ENCODE measurements around the gene FBN2.

- TF ChIP-seq, protein P1, sequence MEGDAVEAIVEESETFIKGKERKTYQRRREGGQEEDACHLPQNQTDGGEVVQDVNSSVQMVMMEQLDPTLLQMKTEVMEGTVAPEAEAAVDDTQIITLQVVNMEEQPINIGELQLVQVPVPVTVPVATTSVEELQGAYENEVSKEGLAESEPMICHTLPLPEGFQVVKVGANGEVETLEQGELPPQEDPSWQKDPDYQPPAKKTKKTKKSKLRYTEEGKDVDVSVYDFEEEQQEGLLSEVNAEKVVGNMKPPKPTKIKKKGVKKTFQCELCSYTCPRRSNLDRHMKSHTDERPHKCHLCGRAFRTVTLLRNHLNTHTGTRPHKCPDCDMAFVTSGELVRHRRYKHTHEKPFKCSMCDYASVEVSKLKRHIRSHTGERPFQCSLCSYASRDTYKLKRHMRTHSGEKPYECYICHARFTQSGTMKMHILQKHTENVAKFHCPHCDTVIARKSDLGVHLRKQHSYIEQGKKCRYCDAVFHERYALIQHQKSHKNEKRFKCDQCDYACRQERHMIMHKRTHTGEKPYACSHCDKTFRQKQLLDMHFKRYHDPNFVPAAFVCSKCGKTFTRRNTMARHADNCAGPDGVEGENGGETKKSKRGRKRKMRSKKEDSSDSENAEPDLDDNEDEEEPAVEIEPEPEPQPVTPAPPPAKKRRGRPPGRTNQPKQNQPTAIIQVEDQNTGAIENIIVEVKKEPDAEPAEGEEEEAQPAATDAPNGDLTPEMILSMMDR (IDR thresholded peaks at IDR 0.05; ENCODE audit: low read depth, low read length), result no peak
- TF ChIP-seq POLR2A (IDR thresholded peaks at IDR 0.05; ENCODE audit: extremely low read depth, insufficient read length), result no peak
- no peak for TF ChIP-seq MAX (IDR thresholded peaks at IDR 0.05; ENCODE audit: low read depth, low read length)
- TF ChIP-seq MYC (IDR thresholded peaks at IDR 0.05; ENCODE audit: low read depth, low read length), result no peak
Measured at GRCh38 chr5:128546658-128547281, 8.7 kb upstream of the FBN2 start.
